Measurements from ENCODE around the gene COL24A1.
A peak's percentile ranks its signal among the peaks of the same experiment; 100 is the strongest.

The COL24A1 gene

GRCh38 chr1:85894651-85895050, 261.9 kb downstream of the COL24A1 start:
- no peak overlapping the region for H3K4me3 ChIP-seq (replicated peaks; ENCODE audit: low read depth, low read length)
- DNase-seq (ENCODE audit: extremely low read depth, low read depth): no peak
- TF ChIP-seq CTCF (IDR thresholded peaks at IDR 0.05; ENCODE audit: low read depth, low read length, missing control alignments): peak; percentile 47

- DNase-seq (ENCODE audit: extremely low read depth, low read depth): no peak
- no peak for TF ChIP-seq CTCF (IDR thresholded peaks at IDR 0.05; ENCODE audit: low read depth, low read length, missing control alignments)
- no peak overlapping the region for H3K4me3 ChIP-seq (replicated peaks; ENCODE audit: low read depth, low read length)
These were observed 264.2 kb downstream of the COL24A1 start for GRCh38 chr1:85892366-85892765.

GRCh38 chr1:85889870-85890269, 266.7 kb downstream of the COL24A1 start:
- no peak for TF ChIP-seq CTCF (IDR thresholded peaks at IDR 0.05; ENCODE audit: low read depth, low read length, missing control alignments)
- H3K4me3 ChIP-seq (replicated peaks; ENCODE audit: low read depth, low read length): no peak overlapping the region
- DNase-seq (ENCODE audit: extremely low read depth, low read depth): no peak

- no peak overlapping the region for H3K4me3 ChIP-seq (replicated peaks; ENCODE audit: low read depth, low read length)
- no peak for TF ChIP-seq CTCF (IDR thresholded peaks at IDR 0.05; ENCODE audit: low read depth, low read length, missing control alignments)
- no peak for DNase-seq (ENCODE audit: extremely low read depth, low read depth)
These were observed 267.7 kb downstream of the COL24A1 start for GRCh38 chr1:85888921-85889320.

GRCh38 chr1:85884372-85885035, 272.1 kb downstream of the COL24A1 start:
- H3K4me3 ChIP-seq (replicated peaks; ENCODE audit: low read depth, low read length): no peak overlapping the region
- TF ChIP-seq CTCF (IDR thresholded peaks at IDR 0.05; ENCODE audit: low read depth, low read length, missing control alignments): peak; percentile 51
- DNase-seq (ENCODE audit: extremely low read depth, low read depth): no peak

GRCh38 chr1:85867189-85867588, 289.4 kb downstream of the COL24A1 start:
- H3K4me3 ChIP-seq (replicated peaks; ENCODE audit: low read depth, low read length): no peak overlapping the region
- no peak for DNase-seq (ENCODE audit: extremely low read depth, low read depth)
- no peak for TF ChIP-seq CTCF (IDR thresholded peaks at IDR 0.05; ENCODE audit: low read depth, low read length, missing control alignments)

GRCh38 chr1:85865213-85865612, 291.4 kb downstream of the COL24A1 start:
- no peak for TF ChIP-seq CTCF (IDR thresholded peaks at IDR 0.05; ENCODE audit: low read depth, low read length, missing control alignments)
- no peak for DNase-seq (ENCODE audit: extremely low read depth, low read depth)
- H3K4me3 ChIP-seq (replicated peaks; ENCODE audit: low read depth, low read length): no peak overlapping the region
